DND-41 (cell line): ENCODE data around the gene AMFR.

Source experiments
- ATAC-seq: fragments of 200-7000 bp; cut with Tn5 transposase; 3 replicates; pipeline ENCODE4 v1.9.1; 2021; ENCODE audit warnings: low read depth; ENCODE audit not compliant: insufficient read depth
- DNase-seq: peaks from one replicate; pipeline ENCODE4 v3.0.0-alpha.2; 2020
- H2AFZ ChIP-seq: 2 replicates; pipeline ENCODE4 v1.6.0; 2012; ENCODE audit warnings: low read depth, low read length
- H3K27ac ChIP-seq: 2 replicates; pipeline ENCODE4 v1.5.1; 2012; ENCODE audit warnings: low read length, inconsistent platforms
- H3K27me3 ChIP-seq: fragments of 200-600 bp; sonication (generic); 2 replicates; pipeline ENCODE4 v1.6.0; 2012; ENCODE audit warnings: low read length, mild to moderate bottlenecking, inconsistent platforms; ENCODE audit not compliant: insufficient read depth, poor library complexity
- H3K36me3 ChIP-seq: 2 replicates; pipeline ENCODE4 v1.5.1; 2012; ENCODE audit warnings: low read length, inconsistent platforms; ENCODE audit not compliant: insufficient read depth
- H3K4me1 ChIP-seq: 2 replicates; pipeline ENCODE4 v1.5.1; 2012; ENCODE audit warnings: mild to moderate bottlenecking, low read length; ENCODE audit not compliant: insufficient read depth
- H3K4me2 ChIP-seq: 2 replicates; pipeline ENCODE4 v1.6.0; 2012; ENCODE audit warnings: mild to moderate bottlenecking, moderate library complexity, low read length, inconsistent platforms; ENCODE audit not compliant: insufficient read depth
- H3K4me3 ChIP-seq, 2 experiments: fragments of 200-600 bp in 1 of 2; shearing (Covaris generic) in 1 of 2; 2 replicates each; pipeline ENCODE4 v1.5.1; 2012 to 2016; ENCODE audit warnings: inconsistent platforms in 2 of 2, low read length in 2 of 2, mild to moderate bottlenecking in 2 of 2, low read depth in 1 of 2, moderate library complexity in 1 of 2
- H3K79me2 ChIP-seq: 2 replicates; pipeline ENCODE4 v1.6.0; 2012; ENCODE audit warnings: low read length, inconsistent platforms; ENCODE audit not compliant: insufficient read depth
- H3K9ac ChIP-seq: 2 replicates; pipeline ENCODE4 v1.6.0; 2012; ENCODE audit warnings: low read depth, mild to moderate bottlenecking, inconsistent platforms, low read length, moderate library complexity
- H3K9me3 ChIP-seq: 2 replicates; pipeline ENCODE4 v1.5.1; 2012; ENCODE audit warnings: low read length, moderate library complexity, mild to moderate bottlenecking, inconsistent platforms; ENCODE audit not compliant: insufficient read depth, severe bottlenecking
- H4K20me1 ChIP-seq: 2 replicates; pipeline ENCODE4 v1.6.0; 2012; ENCODE audit warnings: low read length; ENCODE audit not compliant: insufficient read depth
- EZH2 ChIP-seq: IDR thresholded peaks from 3 replicates; pipeline ENCODE4 v1.6.1; 2012; ENCODE audit warnings: borderline replicate concordance, low read depth, mild to moderate bottlenecking, moderate library complexity, low read length, inconsistent platforms; ENCODE audit not compliant: severe bottlenecking
- TF ChIP-seq, protein P1 (sequence below): IDR thresholded peaks from 2 replicates; pipeline ENCODE4 v1.5.1; 2012; ENCODE audit warnings: borderline replicate concordance, low read length, moderate library complexity, mild to moderate bottlenecking; ENCODE audit not compliant: poor library complexity, severe bottlenecking; ENCODE audit errors: extremely low read depth

The AMFR gene

DNA sequence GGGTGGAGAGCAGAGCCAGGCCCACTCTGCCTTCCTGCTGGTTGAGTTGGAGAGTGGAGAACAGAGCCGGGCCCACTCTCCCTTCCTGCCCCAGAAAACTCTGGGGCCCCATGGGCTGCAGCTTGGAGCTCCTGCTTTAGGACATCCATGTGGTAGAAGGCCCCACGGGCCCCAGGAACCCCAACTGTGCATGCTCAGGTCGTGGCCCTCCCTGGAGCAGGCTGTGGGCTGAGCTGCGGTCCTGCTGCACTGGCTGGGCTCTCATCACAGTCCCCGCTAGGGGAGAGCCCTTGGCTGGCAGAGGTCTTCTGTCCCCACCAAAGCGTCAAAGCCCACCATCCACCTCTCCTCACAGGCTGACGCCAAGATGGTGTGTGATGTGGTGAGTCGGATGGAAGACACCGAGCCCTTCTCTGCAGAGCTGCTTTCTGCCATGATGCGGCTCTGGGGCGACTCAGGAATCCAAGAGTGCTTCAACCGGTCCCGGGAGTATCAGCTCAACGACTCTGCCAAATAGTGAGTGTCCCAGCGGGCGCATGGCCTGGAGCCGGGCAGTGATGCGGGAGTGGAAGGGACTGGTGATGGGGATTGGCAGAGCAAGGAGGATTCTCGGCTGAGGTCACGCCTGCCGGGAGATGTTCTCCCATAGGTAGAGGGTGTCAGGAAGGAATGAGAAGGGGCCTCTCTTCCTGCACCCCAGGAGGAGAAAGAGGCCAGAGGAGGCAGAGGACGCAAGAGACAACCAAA is 96.9 kb downstream of the AMFR start:
- no peak overlapping the region for H3K27ac ChIP-seq
- no peak overlapping the region for H3K4me3 ChIP-seq
- no peaks in the 10 kb centered on the region for H3K79me2 ChIP-seq
- H3K27me3 ChIP-seq, result no peaks in the 10 kb centered on the region
- H3K36me3 ChIP-seq, result peaks cover 15% of the 10 kb centered on the region
- H4K20me1 ChIP-seq, result no peaks in the 10 kb centered on the region; the same call in 1 of the 2 replicates
- no peak overlapping the region for H3K9ac ChIP-seq
- ATAC-seq (no peak), DNase-seq (no peak)
- TF ChIP-seq, protein P1, sequence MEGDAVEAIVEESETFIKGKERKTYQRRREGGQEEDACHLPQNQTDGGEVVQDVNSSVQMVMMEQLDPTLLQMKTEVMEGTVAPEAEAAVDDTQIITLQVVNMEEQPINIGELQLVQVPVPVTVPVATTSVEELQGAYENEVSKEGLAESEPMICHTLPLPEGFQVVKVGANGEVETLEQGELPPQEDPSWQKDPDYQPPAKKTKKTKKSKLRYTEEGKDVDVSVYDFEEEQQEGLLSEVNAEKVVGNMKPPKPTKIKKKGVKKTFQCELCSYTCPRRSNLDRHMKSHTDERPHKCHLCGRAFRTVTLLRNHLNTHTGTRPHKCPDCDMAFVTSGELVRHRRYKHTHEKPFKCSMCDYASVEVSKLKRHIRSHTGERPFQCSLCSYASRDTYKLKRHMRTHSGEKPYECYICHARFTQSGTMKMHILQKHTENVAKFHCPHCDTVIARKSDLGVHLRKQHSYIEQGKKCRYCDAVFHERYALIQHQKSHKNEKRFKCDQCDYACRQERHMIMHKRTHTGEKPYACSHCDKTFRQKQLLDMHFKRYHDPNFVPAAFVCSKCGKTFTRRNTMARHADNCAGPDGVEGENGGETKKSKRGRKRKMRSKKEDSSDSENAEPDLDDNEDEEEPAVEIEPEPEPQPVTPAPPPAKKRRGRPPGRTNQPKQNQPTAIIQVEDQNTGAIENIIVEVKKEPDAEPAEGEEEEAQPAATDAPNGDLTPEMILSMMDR, result no peak
- no peak for TF ChIP-seq EZH2
- no peaks in the 10 kb centered on the region for H3K9me3 ChIP-seq
- H2AFZ ChIP-seq, result no peak overlapping the region
- no peak overlapping the region for H3K4me2 ChIP-seq
- H3K4me1 ChIP-seq, result no peaks in the 10 kb centered on the region

DNA sequence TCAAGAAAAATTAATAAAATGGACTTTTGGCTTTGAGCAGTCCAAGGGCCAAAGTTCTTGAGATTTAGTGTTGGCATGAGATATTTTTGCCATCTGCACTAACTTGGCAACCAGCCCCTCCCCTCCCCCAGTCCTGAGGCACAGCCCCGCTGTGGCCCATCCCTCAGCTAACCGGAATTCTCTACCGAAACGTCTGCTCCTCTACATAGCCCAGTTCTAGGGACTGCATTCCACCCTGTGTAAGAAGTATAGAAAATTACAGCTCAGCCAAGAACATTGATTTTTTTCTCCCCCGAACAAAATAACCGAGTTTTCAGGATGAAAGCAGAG is 97.5 kb downstream of the AMFR start:
- no peak overlapping the region for H3K27ac ChIP-seq
- H2AFZ ChIP-seq, result no peak overlapping the region
- no peaks in the 10 kb centered on the region for H3K27me3 ChIP-seq
- no peak overlapping the region for H3K4me3 ChIP-seq
- no peaks in the 10 kb centered on the region for H3K9me3 ChIP-seq
- no peak overlapping the region for H3K9ac ChIP-seq
- H3K79me2 ChIP-seq, result no peaks in the 10 kb centered on the region
- ATAC-seq (no peak), DNase-seq (no peak)
- no peak overlapping the region for H3K4me2 ChIP-seq
- TF ChIP-seq, protein P1, result no peak
- TF ChIP-seq EZH2, result no peak
- H4K20me1 ChIP-seq, result no peaks in the 10 kb centered on the region; the same call in 1 of the 2 replicates
- no peaks in the 10 kb centered on the region for H3K4me1 ChIP-seq
- peaks cover 15% of the 10 kb centered on the region for H3K36me3 ChIP-seq

DNA sequence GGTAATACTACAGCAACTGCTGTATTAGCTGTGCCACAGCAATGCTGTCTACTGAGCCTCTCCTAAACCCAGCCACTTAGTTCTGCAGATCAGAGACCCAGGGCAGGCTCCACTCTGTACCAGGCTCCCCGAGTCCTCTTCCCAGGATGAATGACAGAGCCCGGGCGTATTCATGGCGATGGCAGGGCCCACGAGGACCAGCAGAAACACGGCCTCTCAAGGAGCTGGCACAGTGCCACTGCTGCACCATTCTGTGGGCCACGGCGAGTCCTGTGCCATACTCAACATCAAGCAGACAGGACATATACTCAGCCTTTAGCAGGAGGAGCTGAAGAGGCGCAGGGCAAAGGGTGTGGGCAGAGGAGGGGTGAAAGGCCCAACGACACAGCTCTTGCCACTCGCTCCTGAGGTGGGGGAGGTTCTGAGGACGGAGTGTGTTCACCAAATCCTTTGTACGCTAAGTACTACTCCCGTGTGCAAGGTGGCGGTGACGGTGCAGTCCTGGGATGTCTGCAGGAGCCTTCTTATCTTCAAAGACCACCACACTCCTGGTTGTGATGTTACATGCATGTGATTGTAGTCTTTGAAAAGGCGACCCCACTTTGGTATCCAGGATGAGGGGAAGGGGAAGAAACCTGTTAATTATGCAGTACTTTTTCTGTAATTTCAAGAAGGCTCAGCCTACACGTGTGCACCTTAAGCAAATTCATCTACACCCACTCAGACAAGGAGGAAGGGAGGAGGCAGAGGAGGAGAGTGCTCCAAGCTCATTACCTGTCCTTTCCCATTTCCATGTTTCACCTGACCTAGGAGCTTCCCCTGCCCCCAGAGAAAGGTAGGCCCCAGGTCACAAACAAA is 98.0 kb downstream of the AMFR start:
- H3K4me3 ChIP-seq, result no peak overlapping the region
- no peak overlapping the region for H3K27ac ChIP-seq
- ATAC-seq, result no peak
- H4K20me1 ChIP-seq, result peaks cover 4% of the 10 kb centered on the region; the same call in 1 of the 2 replicates
- TF ChIP-seq, protein P1, result no peak
- TF ChIP-seq EZH2, result no peak
- no peaks in the 10 kb centered on the region for H3K79me2 ChIP-seq
- H3K4me2 ChIP-seq, result no peak overlapping the region
- no peaks in the 10 kb centered on the region for H3K9me3 ChIP-seq
- H3K36me3 ChIP-seq, result peaks cover 14% of the 10 kb centered on the region
- H2AFZ ChIP-seq, result no peak overlapping the region
- H3K4me1 ChIP-seq, result no peaks in the 10 kb centered on the region
- H3K27me3 ChIP-seq, result no peaks in the 10 kb centered on the region
- H3K9ac ChIP-seq, result no peak overlapping the region
- no peak for DNase-seq
